ENCODE data around the gene EFNB2. TPM values are rescaled to one million over a fixed set of nuclear protein-coding genes. Genes with fewer than 3 reads are reported as not detected.

Gene EFNB2
- total and polyA plus RNA-seq, 3 experiments from 2014 or later: 0.05 to 0.22 (median 0.11) TPM

DNA sequence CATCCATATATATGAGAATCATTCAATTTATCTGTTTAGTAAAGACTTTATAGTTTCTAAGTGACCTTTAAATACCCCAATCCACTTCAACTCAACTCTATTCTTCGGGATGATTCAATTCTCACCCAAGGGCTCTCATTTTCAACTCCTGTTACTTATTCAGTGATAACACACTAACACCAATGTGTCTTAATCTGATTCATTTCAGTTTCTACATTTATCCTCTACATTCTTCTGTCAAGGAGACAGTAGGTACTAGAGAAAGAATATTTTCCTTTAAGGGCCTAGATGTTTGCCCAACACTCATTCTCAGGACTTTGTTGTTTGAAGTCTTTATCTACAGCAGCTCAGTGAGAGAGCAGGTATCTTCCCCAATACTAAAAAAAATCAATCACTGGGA lies 25.4 kb upstream of the EFNB2 start:
- peaks cover 10 to 37% (median 17%) of the 10 kb centered on the region in 3 donors for H3K36me3 Mint-ChIP-seq
- DNase-seq: no peak
- Histone ChIP-seq H3K4me3 (ENCODE audit: low read length) (no peak overlapping the region), H3K9me3 (ENCODE audit: low read length) (no peaks in the 10 kb centered on the region), H3K4me1 (ENCODE audit: insufficient read depth, low read length) (peaks cover 48% of the 10 kb centered on the region), H3K27ac (ENCODE audit: low read depth, low read length) (no peak overlapping the region), H3K36me3 (ENCODE audit: insufficient read depth, low read length) (peaks cover 30% of the 10 kb centered on the region), H3K27me3 (ENCODE audit: insufficient read depth, low read length, poor library complexity, severe bottlenecking) (no peaks in the 10 kb centered on the region)
- ChIA-PET CTCF (no interaction called here), POLR2A (no interaction called here)
- H3K27ac Mint-ChIP-seq: peak overlapping the region in 6 of 8 donors; percentile 7 to 81 (median 52)
- peaks cover 75 to 93% (median 87%) of the 10 kb centered on the region in 3 donors for H3K4me1 Mint-ChIP-seq
- no peaks in the 10 kb centered on the region for H3K27me3 Mint-ChIP-seq
- no peaks in the 10 kb centered on the region for H3K9me3 Mint-ChIP-seq
- peak overlapping the region in 6 of 7 donors; percentile 4 to 71 (median 10) for H3K4me3 Mint-ChIP-seq

DNA sequence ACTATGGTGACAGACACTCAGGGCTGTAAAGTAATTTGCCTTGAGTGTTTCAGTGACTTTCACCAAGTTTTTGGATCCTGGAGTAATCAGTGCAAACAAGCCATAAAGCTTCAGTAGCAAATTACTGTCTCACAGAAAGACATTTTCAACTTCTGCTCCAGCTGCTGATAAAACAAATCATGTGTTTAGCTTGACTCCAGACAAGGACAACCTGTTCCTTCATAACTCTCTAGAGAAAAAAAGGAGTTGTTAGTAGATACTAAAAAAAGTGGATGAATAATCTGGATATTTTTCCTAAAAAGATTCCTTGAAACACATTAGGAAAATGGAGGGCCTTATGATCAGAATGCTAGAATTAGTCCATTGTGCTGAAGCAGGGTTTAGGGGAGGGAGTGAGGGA lies 23.1 kb upstream of the EFNB2 start:
- no peak overlapping the region for H3K4me3 ChIP-seq (ENCODE audit: low read length)
- DNase-seq: no peak
- Mint-ChIP-seq H3K9me3 (no peaks in the 10 kb centered on the region), H3K27ac (peak overlapping the region in 4 of 8 donors; percentile 2 to 55 (median 30)), H3K36me3 (peaks cover 16 to 60% (median 31%) of the 10 kb centered on the region in 3 donors), H3K4me3 (no peak overlapping the region), H3K4me1 (peaks cover 68 to 92% (median 87%) of the 10 kb centered on the region in 3 donors), H3K27me3 (no peaks in the 10 kb centered on the region)
- peaks cover 38% of the 10 kb centered on the region for H3K36me3 ChIP-seq (ENCODE audit: insufficient read depth, low read length)
- no peaks in the 10 kb centered on the region for H3K9me3 ChIP-seq (ENCODE audit: low read length)
- CTCF ChIA-PET: no interaction called here
- H3K4me1 ChIP-seq (ENCODE audit: insufficient read depth, low read length): peaks cover 25% of the 10 kb centered on the region
- no peak overlapping the region for H3K27ac ChIP-seq (ENCODE audit: low read depth, low read length)
- POLR2A ChIA-PET: no interaction called here
- H3K27me3 ChIP-seq (ENCODE audit: insufficient read depth, low read length, poor library complexity, severe bottlenecking): no peaks in the 10 kb centered on the region

DNA sequence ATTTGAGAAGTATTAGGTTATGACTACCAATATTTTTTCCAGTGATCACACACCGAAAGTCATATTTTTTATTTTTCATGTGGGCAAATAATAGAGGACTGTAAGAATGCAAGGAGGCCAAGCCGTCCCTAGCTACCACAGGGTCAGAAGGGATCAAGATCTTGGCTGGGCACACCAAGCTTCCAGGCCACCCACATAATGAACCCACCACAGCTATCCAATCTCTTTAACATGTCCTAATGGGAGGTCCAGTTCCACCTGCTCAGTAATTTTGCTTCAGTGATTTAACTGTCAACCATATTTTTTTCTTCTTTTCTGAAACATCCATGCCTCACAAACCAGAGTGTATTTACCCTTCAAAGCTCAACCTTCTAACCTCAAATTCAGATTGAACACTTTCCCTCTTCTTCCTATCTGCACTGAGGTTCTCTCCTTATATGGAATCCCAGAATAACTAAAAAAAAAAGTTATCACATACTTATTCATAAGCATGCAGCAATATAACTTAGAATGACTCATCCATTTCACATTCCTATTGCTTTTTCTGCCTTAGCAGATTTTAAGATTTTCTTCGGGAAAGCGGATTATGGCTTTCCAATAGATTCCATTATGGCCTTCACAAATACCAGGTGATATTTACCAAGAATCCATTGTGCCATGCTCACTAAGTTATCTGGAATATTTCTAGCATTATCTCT lies 20.3 kb upstream of the EFNB2 start:
- DNase-seq: no peak
- H3K9me3 ChIP-seq (ENCODE audit: low read length): no peaks in the 10 kb centered on the region
- no peak overlapping the region for H3K27ac ChIP-seq (ENCODE audit: low read depth, low read length)
- Mint-ChIP-seq H3K27ac (peak overlapping the region in 2 of 8 donors; percentile 34 to 42), H3K4me3 (no peak overlapping the region), H3K9me3 (no peaks in the 10 kb centered on the region), H3K36me3 (peaks cover 16 to 81% (median 34%) of the 10 kb centered on the region in 3 donors), H3K4me1 (peaks cover 57 to 91% (median 83%) of the 10 kb centered on the region in 3 donors), H3K27me3 (no peaks in the 10 kb centered on the region)
- H3K4me3 ChIP-seq (ENCODE audit: low read length): no peak overlapping the region
- ChIA-PET POLR2A (no interaction called here), CTCF (interaction anchor here (1.6 to 2.1 kb wide), 2 partner anchors 19 to 20 kb away, joined by 4 to 7 read pairs; partner anchors contain the start of gene EFNB2)
- peaks cover 3% of the 10 kb centered on the region for H3K4me1 ChIP-seq (ENCODE audit: insufficient read depth, low read length)
- H3K27me3 ChIP-seq (ENCODE audit: insufficient read depth, low read length, poor library complexity, severe bottlenecking): no peaks in the 10 kb centered on the region
- H3K36me3 ChIP-seq (ENCODE audit: insufficient read depth, low read length): peaks cover 42% of the 10 kb centered on the region

DNA sequence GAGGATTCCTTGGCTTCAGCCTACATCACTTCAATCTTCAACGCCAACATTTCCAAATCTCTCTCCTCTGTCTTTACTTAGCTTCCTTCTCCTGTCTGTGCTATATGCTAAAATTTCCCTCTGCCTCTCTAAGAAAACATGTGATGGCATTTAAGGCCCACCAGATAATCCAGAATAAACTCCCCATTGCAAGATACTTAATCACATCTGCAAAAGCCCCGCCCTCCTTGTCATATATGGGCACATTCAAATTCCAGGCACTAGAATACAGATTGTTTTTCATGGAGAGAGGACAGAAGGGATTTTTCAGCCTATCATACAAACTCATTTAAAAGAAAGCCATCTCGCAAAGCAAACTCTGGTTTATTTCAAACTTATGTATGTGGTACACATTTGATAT lies 16.3 kb upstream of the EFNB2 start:
- H3K4me1 ChIP-seq (ENCODE audit: insufficient read depth, low read length): no peaks in the 10 kb centered on the region
- ChIA-PET CTCF (no interaction called here), POLR2A (interaction anchor here (0.9 kb wide), 1 partner anchor 15 kb away, joined by 3 read pairs; no protein-coding TSS in a partner anchor)
- no peaks in the 10 kb centered on the region for H3K27me3 Mint-ChIP-seq
- peaks cover 25% of the 10 kb centered on the region for H3K36me3 ChIP-seq (ENCODE audit: insufficient read depth, low read length)
- H3K4me1 Mint-ChIP-seq: peaks cover 58 to 83% (median 76%) of the 10 kb centered on the region in 3 donors
- peaks cover 10 to 69% (median 31%) of the 10 kb centered on the region in 3 donors for H3K36me3 Mint-ChIP-seq
- H3K9me3 ChIP-seq (ENCODE audit: low read length): no peaks in the 10 kb centered on the region
- H3K9me3 Mint-ChIP-seq: no peaks in the 10 kb centered on the region
- no peak overlapping the region for H3K27ac ChIP-seq (ENCODE audit: low read depth, low read length)
- no peak overlapping the region for H3K4me3 Mint-ChIP-seq
- H3K4me3 ChIP-seq (ENCODE audit: low read length): no peak overlapping the region
- peak overlapping the region in 4 of 8 donors; percentile 4 to 34 (median 12) for H3K27ac Mint-ChIP-seq
- no peak for DNase-seq
- H3K27me3 ChIP-seq (ENCODE audit: insufficient read depth, low read length, poor library complexity, severe bottlenecking): no peaks in the 10 kb centered on the region

DNA sequence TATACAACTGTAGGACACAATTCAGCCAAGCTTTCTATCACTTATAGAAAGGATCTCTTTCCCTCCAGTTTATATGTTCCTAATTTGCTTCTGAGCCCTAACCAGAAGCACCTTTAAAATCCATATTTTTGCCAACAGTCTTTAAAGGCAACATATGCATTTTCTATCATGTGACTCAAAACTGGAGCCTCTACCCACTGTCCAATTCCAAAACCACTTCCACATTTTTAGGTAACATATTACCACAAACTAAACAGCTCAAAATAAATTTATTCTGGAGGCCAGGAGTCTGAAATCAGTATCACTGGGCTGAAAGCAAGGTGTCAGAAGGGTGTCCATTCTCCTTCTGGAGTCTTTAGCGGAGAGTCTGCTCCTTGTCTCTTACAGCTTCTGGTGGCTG lies 15.9 kb upstream of the EFNB2 start:
- H3K9me3 ChIP-seq (ENCODE audit: low read length): no peaks in the 10 kb centered on the region
- Mint-ChIP-seq H3K27ac (peak overlapping the region in 4 of 8 donors; percentile 2 to 34 (median 6)), H3K4me1 (peaks cover 56 to 79% (median 72%) of the 10 kb centered on the region in 3 donors), H3K4me3 (no peak overlapping the region), H3K9me3 (no peaks in the 10 kb centered on the region), H3K27me3 (no peaks in the 10 kb centered on the region), H3K36me3 (peaks cover 7 to 65% (median 28%) of the 10 kb centered on the region in 3 donors)
- CTCF ChIA-PET: no interaction called here
- H3K27me3 ChIP-seq (ENCODE audit: insufficient read depth, low read length, poor library complexity, severe bottlenecking): no peaks in the 10 kb centered on the region
- POLR2A ChIA-PET: interaction anchor here (0.9 kb wide), 1 partner anchor 16 kb away, joined by 3 read pairs; no protein-coding TSS in a partner anchor
- H3K4me3 ChIP-seq (ENCODE audit: low read length): no peak overlapping the region
- no peaks in the 10 kb centered on the region for H3K4me1 ChIP-seq (ENCODE audit: insufficient read depth, low read length)
- DNase-seq: no peak
- H3K27ac ChIP-seq (ENCODE audit: low read depth, low read length): no peak overlapping the region
- H3K36me3 ChIP-seq (ENCODE audit: insufficient read depth, low read length): peaks cover 21% of the 10 kb centered on the region

DNA sequence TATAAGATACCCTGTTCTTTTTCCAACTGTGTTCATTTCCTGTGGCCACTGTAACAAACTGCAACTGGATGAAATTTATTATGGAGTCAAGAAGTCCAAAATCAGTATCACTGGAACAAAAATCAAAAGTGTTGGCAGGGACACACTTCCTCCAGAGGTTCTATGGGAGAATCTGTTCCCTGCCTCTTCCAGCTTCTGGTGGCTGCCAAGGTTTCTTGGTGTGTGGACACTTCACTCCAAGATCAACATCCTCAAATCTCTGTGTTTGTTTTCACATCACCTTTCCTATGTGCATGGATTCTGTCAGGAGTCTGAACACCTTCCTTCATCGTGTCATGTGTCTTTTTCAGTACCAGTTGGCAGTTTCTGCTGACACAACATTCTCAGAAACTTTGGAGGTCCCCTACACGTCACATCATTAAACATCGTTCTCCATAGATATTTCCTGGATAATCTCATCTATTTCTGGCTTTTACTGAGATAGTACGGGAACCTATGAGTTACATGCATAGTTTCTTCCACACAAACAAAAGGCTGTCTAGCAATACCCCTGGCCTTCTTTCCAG lies 15.2 kb upstream of the EFNB2 start:
- Mint-ChIP-seq H3K27ac (peak overlapping the region in 1 of 8 donors; percentile 42), H3K4me3 (no peak overlapping the region), H3K4me1 (peaks cover 51 to 72% (median 66%) of the 10 kb centered on the region in 3 donors), H3K9me3 (no peaks in the 10 kb centered on the region), H3K36me3 (peaks cover 4 to 58% (median 24%) of the 10 kb centered on the region in 3 donors), H3K27me3 (no peaks in the 10 kb centered on the region)
- no peak overlapping the region for H3K27ac ChIP-seq (ENCODE audit: low read depth, low read length)
- no peaks in the 10 kb centered on the region for H3K9me3 ChIP-seq (ENCODE audit: low read length)
- DNase-seq: no peak
- CTCF ChIA-PET: no interaction called here
- H3K4me3 ChIP-seq (ENCODE audit: low read length): no peak overlapping the region
- H3K36me3 ChIP-seq (ENCODE audit: insufficient read depth, low read length): peaks cover 16% of the 10 kb centered on the region
- no peaks in the 10 kb centered on the region for H3K4me1 ChIP-seq (ENCODE audit: insufficient read depth, low read length)
- POLR2A ChIA-PET: interaction anchor here (0.9 kb wide), 1 partner anchor 16 kb away, joined by 3 read pairs; no protein-coding TSS in a partner anchor
- H3K27me3 ChIP-seq (ENCODE audit: insufficient read depth, low read length, poor library complexity, severe bottlenecking): no peaks in the 10 kb centered on the region

DNA sequence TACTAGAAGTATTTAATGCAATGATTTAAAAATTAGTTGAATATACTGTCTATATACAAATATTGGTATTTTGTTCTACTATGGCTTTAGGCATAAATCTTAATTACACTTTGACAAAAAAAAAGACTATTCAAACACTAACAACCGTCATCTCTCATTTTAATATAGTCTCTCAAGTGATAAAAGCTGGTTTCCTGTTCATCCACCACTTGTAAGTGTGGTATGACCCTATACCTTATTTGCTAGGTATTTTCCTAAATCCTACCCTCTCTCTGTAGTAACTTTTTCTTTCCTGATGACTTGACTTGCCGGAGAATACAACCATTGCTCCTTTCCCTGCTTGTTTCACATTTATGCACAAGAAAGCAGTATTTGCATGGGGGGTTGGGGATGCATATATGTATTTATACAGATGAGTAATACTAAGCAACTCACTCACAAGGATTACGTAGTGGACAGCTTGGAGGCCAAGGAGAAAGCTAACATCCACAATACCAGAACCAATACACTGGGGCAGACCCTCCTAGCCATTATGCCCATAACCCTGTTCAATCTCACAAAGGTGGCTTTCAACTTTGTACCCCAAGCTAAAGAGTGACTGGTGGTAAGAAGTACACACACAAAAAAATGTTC lies 12.7 kb upstream of the EFNB2 start:
- Histone ChIP-seq H3K9me3 (ENCODE audit: low read length) (no peaks in the 10 kb centered on the region), H3K27me3 (ENCODE audit: insufficient read depth, low read length, poor library complexity, severe bottlenecking) (no peaks in the 10 kb centered on the region), H3K4me3 (ENCODE audit: low read length) (no peak overlapping the region), H3K4me1 (ENCODE audit: insufficient read depth, low read length) (no peaks in the 10 kb centered on the region), H3K27ac (ENCODE audit: low read depth, low read length) (no peak overlapping the region), H3K36me3 (ENCODE audit: insufficient read depth, low read length) (peaks cover 8% of the 10 kb centered on the region)
- no peak for DNase-seq
- Mint-ChIP-seq H3K9me3 (no peaks in the 10 kb centered on the region), H3K36me3 (peaks cover 0 to 42% (median 11%) of the 10 kb centered on the region in 3 donors), H3K4me3 (no peak overlapping the region), H3K4me1 (peaks cover 36 to 50% (median 42%) of the 10 kb centered on the region in 3 donors), H3K27ac (peak overlapping the region in 6 of 8 donors; percentile 12 to 68 (median 16)), H3K27me3 (no peaks in the 10 kb centered on the region)
- ChIA-PET POLR2A (no interaction called here), CTCF (interaction anchor here (1.3 kb wide), 1 partner anchor 12 kb away, joined by 4 read pairs; no protein-coding TSS in a partner anchor)

DNA sequence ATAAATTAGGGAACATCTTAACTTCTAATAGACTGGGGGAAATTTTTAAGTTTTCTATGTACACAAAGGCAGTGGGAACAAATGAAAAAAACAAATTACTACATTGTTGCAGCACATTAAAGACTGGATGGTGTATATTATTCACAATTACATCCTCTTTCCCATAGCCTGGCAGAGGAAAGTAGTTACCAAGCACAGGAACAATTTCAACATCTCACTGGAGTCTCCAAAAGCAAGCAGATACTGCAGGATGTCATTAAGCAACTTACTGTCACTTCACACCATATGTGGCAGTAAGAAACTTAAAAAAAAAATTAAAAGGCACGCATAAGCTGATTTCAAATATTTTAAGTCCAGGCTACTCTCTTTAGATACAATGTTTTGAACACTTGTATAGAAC lies 6.4 kb upstream of the EFNB2 start:
- H3K9me3 ChIP-seq (ENCODE audit: low read length): no peaks in the 10 kb centered on the region
- H3K4me3 ChIP-seq (ENCODE audit: low read length): no peak overlapping the region
- CTCF ChIA-PET: no interaction called here
- no peaks in the 10 kb centered on the region for H3K27me3 ChIP-seq (ENCODE audit: insufficient read depth, low read length, poor library complexity, severe bottlenecking)
- peaks cover 0 to 3% (median 1%) of the 10 kb centered on the region in 3 donors for H3K4me1 Mint-ChIP-seq
- H3K9me3 Mint-ChIP-seq: no peaks in the 10 kb centered on the region
- POLR2A ChIA-PET: interaction anchor here (0.6 to 1.2 kb wide), 2 partner anchors 7 to 25 kb away, joined by 4 to 6 read pairs; no protein-coding TSS in a partner anchor
- H3K4me3 Mint-ChIP-seq: no peak overlapping the region
- H3K4me1 ChIP-seq (ENCODE audit: insufficient read depth, low read length): peaks cover under 1% of the 10 kb centered on the region
- H3K36me3 Mint-ChIP-seq: peaks cover 0 to 28% (median 0%) of the 10 kb centered on the region in 3 donors
- no peaks in the 10 kb centered on the region for H3K27me3 Mint-ChIP-seq
- H3K36me3 ChIP-seq (ENCODE audit: insufficient read depth, low read length): no peaks in the 10 kb centered on the region
- H3K27ac Mint-ChIP-seq: no peak overlapping the region
- no peak for DNase-seq
- no peak overlapping the region for H3K27ac ChIP-seq (ENCODE audit: low read depth, low read length)
